PC-3 (cell line): ENCODE results near the gene TMEM218. TPM values are rescaled to one million over a fixed set of nuclear protein-coding genes. Genes with fewer than 3 reads are reported as not detected.

Source experiments
- ATAC-seq: fragments of 200-7000 bp; cut with Tn5 transposase; 2 replicates; pipeline ENCODE4 v1.9.1; 2020; ENCODE audit warnings: mild to moderate bottlenecking, moderate library complexity
- BruUV-seq: library from RNA; stranded (reverse); fragments of 400-500 nt; replicated peaks from 2 replicates; lab custom pipeline; 2021; lab: Mats Ljungman, UMichigan
- CTCF ChIA-PET: fragments of 300-600 bp; sonication (Branson Sonifier 250); formaldehyde crosslinking; loops from one replicate; lab custom pipeline; 2022; ENCODE audit warnings: antibody characterized with exemption; lab: Charles Lee
- POLR2A ChIA-PET: fragments of 300-600 bp; sonication (Branson Sonifier 250); formaldehyde crosslinking; loops from one replicate; lab custom pipeline; 2022; ENCODE audit warnings: antibody characterized with exemption; ENCODE audit not compliant: unreplicated experiment; lab: Charles Lee
- DNase-seq: peaks from one replicate; pipeline ENCODE4 v3.0.0-alpha.2; 2015
- H2AFZ ChIP-seq: fragments of 300-600 bp; sonication (generic); 2 replicates; pipeline ENCODE4 v1.6.0; 2016; ENCODE audit warnings: antibody characterized with exemption, low read length
- H3F3A ChIP-seq: fragments of 300-600 bp; sonication (generic); one replicate; pipeline ENCODE4 v1.6.0; 2017; ENCODE audit warnings: antibody characterized with exemption, low read length, control low read depth, mild to moderate bottlenecking; ENCODE audit not compliant: unreplicated experiment
- H3K27ac ChIP-seq: fragments of 300-600 bp; sonication (generic); 2 replicates; pipeline ENCODE4 v1.5.1; 2016; ENCODE audit warnings: mild to moderate bottlenecking, low read length
- H3K27me3 ChIP-seq: fragments of 300-600 bp; sonication (generic); 2 replicates; pipeline ENCODE4 v1.6.1; 2016; ENCODE audit warnings: low read length, mixed read lengths
- H3K36me3 ChIP-seq: fragments of 300-600 bp; sonication (generic); 2 replicates; pipeline ENCODE4 v1.6.1; 2016; ENCODE audit warnings: low read depth, mixed run types, low read length, mixed read lengths
- H3K4me1 ChIP-seq: fragments of 300-600 bp; sonication (generic); 2 replicates; pipeline ENCODE4 v1.5.1; 2016; ENCODE audit warnings: low read length; ENCODE audit not compliant: insufficient read depth
- H3K4me2 ChIP-seq: fragments of 300-600 bp; sonication (generic); 2 replicates; pipeline ENCODE4 v1.6.0; 2016; ENCODE audit warnings: low read length
- H3K4me3 ChIP-seq: fragments of 300-600 bp; sonication (generic); 2 replicates; pipeline ENCODE4 v1.5.1; 2016; ENCODE audit warnings: mild to moderate bottlenecking, low read length, mixed read lengths
- H3K79me2 ChIP-seq: fragments of 300-600 bp; sonication (generic); 2 replicates; pipeline ENCODE4 v1.6.1; 2017; ENCODE audit warnings: low read length, mixed read lengths
- H3K9ac ChIP-seq: fragments of 300-600 bp; sonication (generic); 2 replicates; pipeline ENCODE4 v1.6.0; 2016; ENCODE audit warnings: mild to moderate bottlenecking, low read length
- H3K9me2 ChIP-seq: fragments of 300-600 bp; sonication (generic); replicated peaks from 2 replicates; pipeline ENCODE4 v1.6.1; 2016; ENCODE audit warnings: mixed run types, low read length, mixed read lengths
- H3K9me3 ChIP-seq: fragments of 300-600 bp; sonication (generic); 2 replicates; pipeline ENCODE4 v1.6.1; 2016; ENCODE audit warnings: low read length, mixed read lengths
- H4K20me1 ChIP-seq: fragments of 300-600 bp; sonication (generic); 2 replicates; pipeline ENCODE4 v1.6.1; 2016; ENCODE audit warnings: low read length, mixed read lengths
- CTCF ChIP-seq: fragments of 300-600 bp; sonication (generic); conservative IDR thresholded peaks from 2 replicates; pipeline ENCODE4 v1.5.1; 2017; ENCODE audit warnings: antibody characterized with exemption, low read depth, mild to moderate bottlenecking, low read length
- EZH2 ChIP-seq: fragments of 300-600 bp; sonication (generic); IDR thresholded peaks from one replicate; pipeline ENCODE4 v1.6.1; 2017; ENCODE audit warnings: antibody characterized with exemption, mild to moderate bottlenecking, low read length; ENCODE audit not compliant: unreplicated experiment
- EZH2phosphoT487 ChIP-seq: fragments of 300-600 bp; sonication (generic); IDR thresholded peaks from 2 replicates; pipeline ENCODE4 v1.6.1; 2018; ENCODE audit warnings: mild to moderate bottlenecking, antibody characterized with exemption, low read length, borderline replicate concordance
- intact Hi-C: fragments of 100-400 bp; cut with micrococcal nuclease; formaldehyde crosslinking; loops from 2 replicates; pipeline ENCODE4 v1.9.0; 2023
- total RNA-seq: library from RNA; depleted of rRNA; stranded (reverse); fragments of >200 nt; gene quantifications from 2 replicates; pipeline ENCODE4 v1.2.3, GENCODE V29; 2014

TMEM218 gene
- total RNA-seq, 1 experiment from 2014 or later, result 37.0 TPM

GRCh38 chr11:125062218-125062930 is 49.1 kb downstream of the TMEM218 start:
- POLR2A ChIA-PET, result interaction anchor here (0.6 kb wide), 1 partner anchor 46 kb away, joined by 18 read pairs; no protein-coding TSS in a partner anchor
- Histone ChIP-seq H3K27ac (peak overlapping the region; percentile 31; the same call in 1 of the 2 replicates), H3K27me3 (no peaks in the 10 kb centered on the region), H3F3A (no peaks in the 10 kb centered on the region), H3K4me1 (peaks cover 12% of the 10 kb centered on the region; the same call in 1 of the 2 replicates), H3K9ac (peak overlapping the region; percentile 63), H3K9me3 (no peaks in the 10 kb centered on the region), H3K4me2 (peak overlapping the region; percentile 100), H3K36me3 (no peaks in the 10 kb centered on the region), H3K9me2 (no peaks in the 10 kb centered on the region), H3K4me3 (peak overlapping the region; percentile 87), H2AFZ (peak overlapping the region; percentile 99), H3K79me2 (no peaks in the 10 kb centered on the region), H4K20me1 (no peaks in the 10 kb centered on the region)
- TF ChIP-seq EZH2, result no peak
- TF ChIP-seq CTCF, result no peak
- TF ChIP-seq EZH2phosphoT487, result no peak
- CTCF ChIA-PET, result no interaction called here
- peak; percentile 23; the same call in 1 of the 2 replicates for ATAC-seq
- BruUV-seq, result TSS peak; percentile 77
- intact Hi-C loops, result loop anchor here (2.0 to 5.0 kb wide), 3 partner anchors 42 to 90 kb away; partner anchors contain the start of gene TMEM218
- no peak for DNase-seq

GRCh38 chr11:125061281-125061680 is 50.1 kb downstream of the TMEM218 start:
- ChIA-PET CTCF (no interaction called here), POLR2A (no interaction called here)
- Histone ChIP-seq H3K27me3 (no peaks in the 10 kb centered on the region), H3K9me3 (no peaks in the 10 kb centered on the region), H3K9me2 (no peaks in the 10 kb centered on the region), H3K4me2 (no peak overlapping the region), H3K4me3 (no peak overlapping the region), H4K20me1 (no peaks in the 10 kb centered on the region), H3K79me2 (no peaks in the 10 kb centered on the region), H3K27ac (no peak overlapping the region), H2AFZ (no peak overlapping the region), H3K4me1 (peaks cover 12% of the 10 kb centered on the region; the same call in 1 of the 2 replicates), H3K36me3 (no peaks in the 10 kb centered on the region), H3K9ac (no peak overlapping the region), H3F3A (no peaks in the 10 kb centered on the region)
- no peak for ATAC-seq
- intact Hi-C loops, result loop anchor here (5.0 kb wide), 1 partner anchor 89 kb away; no protein-coding TSS in a partner anchor
- TF ChIP-seq EZH2phosphoT487 (no peak), EZH2 (no peak), CTCF (no peak)
- no peak for DNase-seq
- no TSS peak for BruUV-seq

- Histone ChIP-seq H3K9me3 (no peaks in the 10 kb centered on the region), H3K9ac (no peak overlapping the region), H2AFZ (no peak overlapping the region), H3K27ac (no peak overlapping the region), H3K4me2 (no peak overlapping the region), H3K4me1 (0 out of 2 replicates have a peak, but pooled peaks cover 3% of the 10 kb centered on the region), H3K27me3 (no peaks in the 10 kb centered on the region), H3K9me2 (no peaks in the 10 kb centered on the region), H4K20me1 (no peaks in the 10 kb centered on the region), H3K4me3 (no peak overlapping the region), H3K79me2 (no peaks in the 10 kb centered on the region), H3K36me3 (no peaks in the 10 kb centered on the region), H3F3A (no peaks in the 10 kb centered on the region)
- no TSS peak for BruUV-seq
- intact Hi-C loops, result no loop called here
- DNase-seq (no peak), ATAC-seq (no peak)
- ChIA-PET POLR2A (no interaction called here), CTCF (no interaction called here)
- TF ChIP-seq EZH2 (no peak), CTCF (no peak), EZH2phosphoT487 (no peak)
Measured at GRCh38 chr11:125057693-125058016, 53.8 kb downstream of the TMEM218 start.
